H9 (cell line): ENCODE results near the gene CTDSPL. TPM values are rescaled to one million over a fixed set of nuclear protein-coding genes. Genes with fewer than 3 reads are reported as not detected.

Experiments used
- DNase-seq: peaks from one replicate; pipeline ENCODE4 v3.0.0-alpha.2; 2017
- H2AFZ ChIP-seq: one replicate; pipeline ENCODE4 v1.6.1; 2013; ENCODE audit warnings: mild to moderate bottlenecking, low read length, control low read depth, moderate library complexity
- H2AK5ac ChIP-seq: 2 replicates; pipeline ENCODE4 v1.6.1; 2013; ENCODE audit warnings: low read length, control low read depth, mixed read lengths; ENCODE audit not compliant: insufficient read length
- H2BK120ac ChIP-seq: one replicate; pipeline ENCODE4 v1.6.1; 2013; ENCODE audit warnings: low read depth, mild to moderate bottlenecking, low read length, control low read depth, inconsistent platforms; ENCODE audit not compliant: poor library complexity, severe bottlenecking
- H2BK12ac ChIP-seq: 2 replicates; pipeline ENCODE4 v1.6.1; 2013; ENCODE audit warnings: low read length, control low read depth, mixed read lengths, low read depth; ENCODE audit not compliant: insufficient read length
- H2BK15ac ChIP-seq: 2 replicates; pipeline ENCODE4 v1.6.1; 2013; ENCODE audit warnings: low read depth, low read length, control low read depth
- H2BK20ac ChIP-seq: one replicate; pipeline ENCODE4 v1.6.1; 2013; ENCODE audit warnings: low read depth, mild to moderate bottlenecking, low read length, control low read depth, inconsistent platforms; ENCODE audit not compliant: poor library complexity, severe bottlenecking
- H2BK5ac ChIP-seq: 2 replicates; pipeline ENCODE4 v1.6.1; 2013; ENCODE audit warnings: low read length, control low read depth, mixed read lengths; ENCODE audit not compliant: insufficient read length
- H3K14ac ChIP-seq: 2 replicates; pipeline ENCODE4 v1.6.1; 2013; ENCODE audit warnings: low read length, control low read depth; ENCODE audit not compliant: insufficient read depth
- H3K18ac ChIP-seq: 2 replicates; pipeline ENCODE4 v1.6.1; 2013; ENCODE audit warnings: low read depth, mild to moderate bottlenecking, mixed read lengths, low read length, control low read depth; ENCODE audit not compliant: insufficient read length
- H3K23ac ChIP-seq: 2 replicates; pipeline ENCODE4 v1.6.1; 2013; ENCODE audit warnings: low read length, control low read depth, mixed read lengths, low read depth; ENCODE audit not compliant: insufficient read length
- H3K23me2 ChIP-seq: 2 replicates; pipeline ENCODE4 v1.6.1; 2013; ENCODE audit warnings: low read depth, mild to moderate bottlenecking, mixed read lengths, low read length, control low read depth; ENCODE audit not compliant: insufficient read length, poor library complexity, severe bottlenecking
- H3K27ac ChIP-seq: 2 replicates; pipeline ENCODE4 v1.5.1; 2013; ENCODE audit warnings: low read length, control low read depth, mixed read lengths, low read depth; ENCODE audit not compliant: insufficient read length
- H3K27me3 ChIP-seq: 2 replicates; pipeline ENCODE4 v1.6.1; 2013; ENCODE audit warnings: low read length, control low read depth, inconsistent platforms; ENCODE audit not compliant: insufficient read depth
- H3K4ac ChIP-seq: 2 replicates; pipeline ENCODE4 v1.6.1; 2013; ENCODE audit warnings: low read depth, mild to moderate bottlenecking, control low read depth, inconsistent platforms, low read length, moderate library complexity
- H3K4me1 ChIP-seq: 2 replicates; pipeline ENCODE4 v1.6.1; 2013; ENCODE audit warnings: low read length, control low read depth, inconsistent platforms; ENCODE audit not compliant: insufficient read depth
- H3K4me2 ChIP-seq: 2 replicates; pipeline ENCODE4 v1.6.1; 2013; ENCODE audit warnings: low read length, control low read depth, mixed read lengths; ENCODE audit not compliant: insufficient read length, insufficient read depth
- H3K56ac ChIP-seq: 2 replicates; pipeline ENCODE4 v1.6.1; 2013; ENCODE audit warnings: low read depth, mild to moderate bottlenecking, mixed read lengths, low read length, control low read depth; ENCODE audit not compliant: insufficient read length
- H3K79me1 ChIP-seq: 2 replicates; pipeline ENCODE4 v1.6.1; 2013; ENCODE audit warnings: low read depth, mild to moderate bottlenecking, moderate library complexity, low read length, control low read depth, inconsistent platforms; ENCODE audit not compliant: insufficient read depth, poor library complexity, severe bottlenecking
- H3K79me2 ChIP-seq: 2 replicates; pipeline ENCODE4 v1.6.1; 2013; ENCODE audit warnings: low read length, control low read depth, inconsistent platforms; ENCODE audit not compliant: insufficient read depth
- H3K9ac ChIP-seq: 2 replicates; pipeline ENCODE4 v1.6.1; 2013; ENCODE audit warnings: low read length, control low read depth, mixed read lengths; ENCODE audit not compliant: insufficient read length; ENCODE audit errors: extremely low read depth
- H3K9me3 ChIP-seq: one replicate; pipeline ENCODE4 v1.6.1; 2013; ENCODE audit warnings: low read depth, low read length, inconsistent platforms; ENCODE audit not compliant: control insufficient read depth
- H3T11ph ChIP-seq: one replicate; pipeline ENCODE4 v1.6.1; 2013; ENCODE audit warnings: mild to moderate bottlenecking, low read length, control low read depth, inconsistent platforms
- H4K20me1 ChIP-seq: one replicate; pipeline ENCODE4 v1.6.1; 2013; ENCODE audit not compliant: control insufficient read depth, insufficient read length, insufficient read depth
- H4K5ac ChIP-seq: 2 replicates; pipeline ENCODE4 v1.6.1; 2013; ENCODE audit warnings: low read depth, mild to moderate bottlenecking, mixed read lengths, low read length, control low read depth; ENCODE audit not compliant: insufficient read length
- H4K8ac ChIP-seq: replicated peaks from 2 replicates; pipeline ENCODE4 v1.6.1; 2013; ENCODE audit warnings: low read length, control low read depth, mixed read lengths, low read depth; ENCODE audit not compliant: insufficient read length
- H4K91ac ChIP-seq: 2 replicates; pipeline ENCODE4 v1.6.1; 2013; ENCODE audit warnings: low read depth, mild to moderate bottlenecking, moderate library complexity, mixed read lengths, low read length, control low read depth; ENCODE audit not compliant: insufficient read length
- H3K27ac Mint-ChIP-seq, 3 experiments: 2 replicates in 2 of 3; 3 replicates in 1 of 3; pipeline ENCODE4 v1.8.0; 2020 to 2021; ENCODE audit warnings: mixed read lengths in 3 of 3, mild to moderate bottlenecking in 1 of 3, moderate library complexity in 1 of 3
- H3K27me3 Mint-ChIP-seq: 2 replicates; pipeline ENCODE4 v1.8.0; 2021; ENCODE audit warnings: low read depth, mild to moderate bottlenecking, moderate library complexity, mixed read lengths
- H3K36me3 Mint-ChIP-seq, 3 experiments: 2 replicates in 2 of 3; 3 replicates in 1 of 3; pipeline ENCODE4 v1.8.0; 2020 to 2021; ENCODE audit warnings: low read depth in 3 of 3, mixed read lengths in 3 of 3; ENCODE audit not compliant: insufficient read depth in 1 of 3
- H3K4me1 Mint-ChIP-seq, 2 experiments: 2 replicates each; pipeline ENCODE4 v1.8.0; 2020; ENCODE audit warnings: mixed read lengths in 2 of 2
- H3K4me3 Mint-ChIP-seq, 2 experiments: 2 replicates in 1 of 2; 3 replicates in 1 of 2; pipeline ENCODE4 v1.8.0; 2020 to 2021; ENCODE audit warnings: mild to moderate bottlenecking in 2 of 2, mixed read lengths in 2 of 2, moderate library complexity in 1 of 2
- H3K9me3 Mint-ChIP-seq, 2 experiments: 2 replicates in 1 of 2; 3 replicates in 1 of 2; pipeline ENCODE4 v1.8.0; 2020; ENCODE audit warnings: mild to moderate bottlenecking in 2 of 2, mixed read lengths in 2 of 2, moderate library complexity in 1 of 2
- WGBS: extraction: QIAGEN DNeasy Blood & Tissue Kit; methylation state at CpG from one replicate; pipeline ENCODE4 v1.1.7; 2013; ENCODE audit warnings: missing lambda C conversion rate, low lambda C conversion rate, mixed read lengths; ENCODE audit not compliant: insufficient read length; ENCODE audit errors: extremely low coverage; 5-methylcytosine and 5-hydroxymethylcytosine counted together
- total RNA-seq: library from RNA; stranded (reverse); gene quantifications from 2 replicates; pipeline ENCODE4 v1.2.1, GENCODE V29; 2021
- TF ChIP-seq, protein P1 (sequence below): fragments of 200-600 bp; sonication (generic); conservative IDR thresholded peaks from 3 replicates; pipeline ENCODE4 v1.8.0; 2021; ENCODE audit warnings: antibody characterized with exemption, mild to moderate bottlenecking

The CTDSPL gene
- total RNA-seq, 1 experiment from 2014 or later: 20.8 TPM

DNA sequence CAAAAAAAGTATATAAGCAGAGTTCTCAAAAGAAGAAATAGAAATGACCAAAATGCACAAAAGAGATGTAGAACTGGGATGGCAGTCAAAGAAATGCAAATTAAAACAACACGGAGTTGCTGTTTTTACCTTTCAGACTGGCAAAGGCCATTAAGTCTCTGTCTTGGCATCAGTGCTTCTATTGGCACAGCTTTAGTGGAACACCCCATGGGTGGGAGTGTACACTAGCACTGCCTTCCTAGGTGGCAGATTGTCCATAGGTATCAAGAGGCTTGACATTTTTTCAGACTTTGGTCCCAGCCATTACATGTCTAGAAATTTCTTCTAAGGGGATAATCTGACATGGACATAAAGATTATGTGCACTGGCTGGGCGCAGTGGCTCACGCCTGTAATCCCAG lies 70.8 kb downstream of the CTDSPL start:
- no peak overlapping the region for H3K27ac ChIP-seq
- no peaks in the 10 kb centered on the region for H3K79me2 ChIP-seq
- no peak overlapping the region for H2BK20ac ChIP-seq
- H3K4me2 ChIP-seq: no peak overlapping the region
- Mint-ChIP-seq H3K36me3 (peaks cover 0 to 10% (median 3%) of the 10 kb centered on the region in 3 experiments; a peak in 4 of 7 replicates), H3K4me1 (peaks cover 9 to 17% of the 10 kb centered on the region in 2 experiments), H3K27ac (no peak overlapping the region), H3K27me3 (no peaks in the 10 kb centered on the region), H3K9me3 (no peaks in the 10 kb centered on the region; a peak in 1 of 5 replicates), H3K4me3 (no peak overlapping the region)
- TF ChIP-seq, protein P1, sequence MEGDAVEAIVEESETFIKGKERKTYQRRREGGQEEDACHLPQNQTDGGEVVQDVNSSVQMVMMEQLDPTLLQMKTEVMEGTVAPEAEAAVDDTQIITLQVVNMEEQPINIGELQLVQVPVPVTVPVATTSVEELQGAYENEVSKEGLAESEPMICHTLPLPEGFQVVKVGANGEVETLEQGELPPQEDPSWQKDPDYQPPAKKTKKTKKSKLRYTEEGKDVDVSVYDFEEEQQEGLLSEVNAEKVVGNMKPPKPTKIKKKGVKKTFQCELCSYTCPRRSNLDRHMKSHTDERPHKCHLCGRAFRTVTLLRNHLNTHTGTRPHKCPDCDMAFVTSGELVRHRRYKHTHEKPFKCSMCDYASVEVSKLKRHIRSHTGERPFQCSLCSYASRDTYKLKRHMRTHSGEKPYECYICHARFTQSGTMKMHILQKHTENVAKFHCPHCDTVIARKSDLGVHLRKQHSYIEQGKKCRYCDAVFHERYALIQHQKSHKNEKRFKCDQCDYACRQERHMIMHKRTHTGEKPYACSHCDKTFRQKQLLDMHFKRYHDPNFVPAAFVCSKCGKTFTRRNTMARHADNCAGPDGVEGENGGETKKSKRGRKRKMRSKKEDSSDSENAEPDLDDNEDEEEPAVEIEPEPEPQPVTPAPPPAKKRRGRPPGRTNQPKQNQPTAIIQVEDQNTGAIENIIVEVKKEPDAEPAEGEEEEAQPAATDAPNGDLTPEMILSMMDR: no peak
- no peak overlapping the region for H3T11ph ChIP-seq
- no peak overlapping the region for H2BK12ac ChIP-seq
- H3K9ac ChIP-seq: no peak overlapping the region
- H4K20me1 ChIP-seq: no peaks in the 10 kb centered on the region
- H3K9me3 ChIP-seq: no peaks in the 10 kb centered on the region
- no peaks in the 10 kb centered on the region for H3K79me1 ChIP-seq
- H3K27me3 ChIP-seq: no peaks in the 10 kb centered on the region
- H3K4me1 ChIP-seq: peaks cover 6% of the 10 kb centered on the region; the same call in 1 of the 2 replicates
- no peak overlapping the region for H3K14ac ChIP-seq
- H2BK5ac ChIP-seq: no peak overlapping the region
- H4K8ac ChIP-seq: no peak overlapping the region
- H2BK120ac ChIP-seq: no peak overlapping the region
- H3K18ac ChIP-seq: no peak overlapping the region
- DNase-seq: no peak
- H3K23me2 ChIP-seq: no peaks in the 10 kb centered on the region
- no peak overlapping the region for H3K4ac ChIP-seq
- WGBS: no CpG with 5 or more reads among the region's 3 CpGs
- H2AFZ ChIP-seq: no peak overlapping the region
- no peak overlapping the region for H2BK15ac ChIP-seq
- H4K5ac ChIP-seq: no peak overlapping the region
- no peak overlapping the region for H3K23ac ChIP-seq
- H4K91ac ChIP-seq: no peak overlapping the region
- no peak overlapping the region for H2AK5ac ChIP-seq
- no peak overlapping the region for H3K56ac ChIP-seq
